ENCODE results near the gene PSMC2.

GRCh38 chr7:103369432-103369831 is 22.0 kb downstream of the PSMC2 start:
- TF ChIP-seq CTCF (conservative IDR thresholded peaks at IDR 0.05; ENCODE audit: low read length) = no peak
- no peak for TF ChIP-seq EZH2phosphoT487 (IDR thresholded peaks at IDR 0.05; ENCODE audit: borderline replicate concordance)
